GM18868 (cell line): Measurements from ENCODE around the gene C5orf46.

Experiments
- ATAC-seq: cut with Tn5 transposase; IDR thresholded peaks from one replicate; pipeline ENCODE4 v1.9.1; 2021; ENCODE audit warnings: mild to moderate bottlenecking, moderate library complexity; ENCODE audit not compliant: unreplicated experiment

Gene C5orf46

GRCh38 chr5:147859962-147860640 lies 46.2 kb downstream of the C5orf46 start:
- ATAC-seq: no peak

GRCh38 chr5:147858565-147858964 lies 47.8 kb downstream of the C5orf46 start:
- ATAC-seq: no peak

- peak; percentile 96 for ATAC-seq
Observed at GRCh38 chr5:147857302-147858129, 48.8 kb downstream of the C5orf46 start.

GRCh38 chr5:147856801-147857200 lies 49.5 kb downstream of the C5orf46 start:
- no peak for ATAC-seq

GRCh38 chr5:147855774-147856069 lies 50.6 kb downstream of the C5orf46 start:
- ATAC-seq: no peak

- ATAC-seq: no peak
Observed at GRCh38 chr5:147854894-147855773, 51.2 kb downstream of the C5orf46 start.

GRCh38 chr5:147854331-147854730 lies 52.0 kb downstream of the C5orf46 start:
- no peak for ATAC-seq

- no peak for ATAC-seq
Observed at GRCh38 chr5:147853372-147853987, 52.9 kb downstream of the C5orf46 start.

- no peak for ATAC-seq
Observed at GRCh38 chr5:147852365-147852764, 54.0 kb downstream of the C5orf46 start.

GRCh38 chr5:147851578-147851977 lies 54.8 kb downstream of the C5orf46 start:
- no peak for ATAC-seq

GRCh38 chr5:147849226-147849625 lies 57.1 kb downstream of the C5orf46 start:
- no peak for ATAC-seq

- no peak for ATAC-seq
Observed at GRCh38 chr5:147845618-147846017, 60.7 kb downstream of the C5orf46 start.

- ATAC-seq: no peak
Observed at GRCh38 chr5:147844846-147845245, 61.5 kb downstream of the C5orf46 start.

GRCh38 chr5:147842869-147843268 lies 63.5 kb downstream of the C5orf46 start:
- ATAC-seq: no peak
